Inferior parietal cortex (tissue), 1 donor: Measurements from ENCODE around the gene LPAR3.
A peak's percentile ranks its signal among the peaks of the same experiment; 100 is the strongest.

ENCODE experiments used
- DNase-seq: peaks from one replicate; pipeline ENCODE4 v3.0.0-alpha.2; 2016; ENCODE audit errors: extremely low spot score

Gene LPAR3

DNA sequence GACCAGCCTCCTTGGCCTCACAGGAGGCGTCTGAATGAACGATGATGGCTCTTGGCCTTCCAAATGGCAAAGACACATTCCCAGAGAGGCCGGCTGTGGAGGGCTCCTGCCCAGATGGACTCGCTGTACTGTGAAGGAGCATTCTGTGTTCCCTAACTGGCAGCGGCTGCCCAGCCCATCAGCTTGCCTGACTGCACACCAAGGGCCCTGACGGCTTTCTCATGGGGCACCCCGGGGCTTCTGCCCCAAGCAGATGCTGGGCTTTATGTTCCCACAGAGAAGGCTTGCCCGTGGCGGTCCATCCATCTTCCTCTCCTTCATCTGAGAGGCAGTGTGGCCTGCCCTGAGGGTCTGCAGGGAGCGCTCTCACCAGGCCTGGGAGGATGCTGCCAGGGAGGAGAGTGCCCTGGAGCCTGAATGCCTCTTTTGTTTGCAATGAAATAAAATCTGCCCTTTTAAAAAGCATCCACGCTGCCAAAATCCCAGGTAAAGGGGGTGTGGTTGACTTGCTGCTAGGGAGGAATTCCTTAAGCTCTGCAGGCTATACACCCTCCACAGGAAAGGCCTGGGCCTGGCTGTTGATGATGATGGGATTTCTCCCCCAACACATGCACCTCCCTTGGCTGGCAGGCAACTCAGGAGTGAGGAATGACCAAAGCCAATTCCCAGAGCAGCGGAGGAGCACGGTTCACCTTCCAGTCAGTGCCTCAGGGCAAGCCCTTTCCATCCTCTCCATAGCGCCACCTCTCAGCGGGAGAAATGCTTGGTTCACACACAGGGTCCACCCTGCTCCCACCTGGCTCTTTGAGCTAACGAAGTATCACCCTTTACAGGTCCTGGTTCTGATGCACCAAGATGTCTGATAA, 118.1 kb downstream of the LPAR3 start:
- DNase-seq = no peak

GRCh38 chr1:84773933-84774497, 119.0 kb downstream of the LPAR3 start:
- no peak for DNase-seq

- DNase-seq = no peak
Observed at GRCh38 chr1:84773195-84773594, 119.8 kb downstream of the LPAR3 start.

DNA sequence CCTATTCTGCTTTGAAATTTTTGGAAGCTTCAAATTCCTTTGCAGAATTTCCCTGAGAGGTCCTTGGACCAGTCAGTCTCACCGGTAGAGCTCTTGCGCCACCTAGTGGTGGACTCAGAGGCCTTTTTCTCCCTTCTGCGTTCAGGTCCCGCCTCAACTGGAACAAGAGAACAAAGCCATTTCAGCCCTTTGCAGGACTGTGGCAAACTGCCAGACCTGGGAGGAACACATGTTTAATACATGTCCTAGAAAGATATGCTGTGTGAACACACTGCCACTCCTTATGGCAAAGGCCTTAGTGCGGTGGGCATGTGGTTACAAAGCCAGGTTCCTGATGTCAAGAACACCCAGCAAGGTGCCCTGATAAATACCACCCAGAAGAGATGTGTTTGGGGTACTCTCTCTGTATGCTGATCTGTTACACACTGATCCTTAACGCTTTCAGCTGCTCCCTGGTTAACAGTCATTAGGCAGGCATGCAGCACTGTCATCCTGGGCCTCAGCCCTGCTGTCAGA, 120.5 kb downstream of the LPAR3 start:
- DNase-seq = peak; percentile 97

DNA sequence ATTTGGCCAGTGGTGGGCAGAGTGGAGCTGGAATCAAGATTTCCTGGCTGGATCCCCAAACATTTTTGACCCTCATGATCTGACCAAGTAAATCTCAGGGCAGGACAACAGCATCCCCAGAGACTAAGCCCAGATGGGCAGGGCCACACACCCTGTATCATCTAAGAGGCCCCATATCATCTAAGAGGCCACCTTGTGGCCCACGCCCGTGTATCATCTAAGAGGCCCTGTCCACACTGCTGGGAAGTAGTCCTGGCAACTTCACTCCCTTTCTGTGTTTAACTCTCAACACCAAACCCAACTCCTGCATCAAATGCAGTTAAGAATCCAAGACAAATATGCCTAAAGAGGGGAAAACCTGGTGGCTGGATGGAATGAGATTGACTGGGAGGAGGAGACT, 121.1 kb downstream of the LPAR3 start:
- no peak for DNase-seq

DNA sequence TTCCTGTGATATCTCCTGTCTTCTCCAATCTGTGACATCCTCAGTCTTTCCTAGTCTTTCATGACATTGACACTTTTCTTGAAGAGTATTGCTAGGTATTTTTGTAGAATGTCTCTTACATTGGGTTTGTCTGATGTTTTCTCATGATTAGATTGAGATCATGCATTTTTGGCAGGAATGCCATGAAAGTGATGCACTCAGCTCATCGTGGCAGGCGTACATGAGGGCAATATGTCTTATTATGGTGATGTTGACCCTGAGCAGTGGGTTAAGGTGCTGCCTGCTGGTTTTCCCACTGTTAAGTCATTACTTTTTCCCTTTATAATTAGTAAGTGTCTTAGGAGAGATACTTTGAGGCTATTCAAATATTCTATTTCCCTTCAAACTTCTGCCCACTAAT, 122.5 kb downstream of the LPAR3 start:
- no peak for DNase-seq

DNA sequence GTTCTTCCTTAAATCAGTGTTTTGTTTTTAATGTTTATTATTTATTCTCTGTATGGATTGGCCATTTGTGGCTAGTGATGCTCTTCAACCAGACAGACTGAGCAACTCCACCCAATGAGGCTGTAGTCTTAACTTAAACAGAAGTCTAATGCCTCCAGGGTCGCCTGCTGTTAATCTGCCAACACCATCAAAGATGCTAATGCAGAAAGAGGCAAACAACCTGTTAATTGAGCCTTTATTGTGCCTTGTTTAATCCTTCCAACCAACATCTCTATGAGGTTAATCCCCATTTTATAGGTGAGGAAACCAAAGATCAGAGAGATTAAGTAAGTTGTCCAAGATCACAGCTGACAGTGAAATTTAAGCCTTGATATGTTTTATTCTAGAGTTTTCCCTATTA, 123.4 kb downstream of the LPAR3 start:
- no peak for DNase-seq

GRCh38 chr1:84768634-84769033, 124.4 kb downstream of the LPAR3 start:
- DNase-seq = no peak

- no peak for DNase-seq
Observed at GRCh38 chr1:84763912-84764680, 128.9 kb downstream of the LPAR3 start.

DNA sequence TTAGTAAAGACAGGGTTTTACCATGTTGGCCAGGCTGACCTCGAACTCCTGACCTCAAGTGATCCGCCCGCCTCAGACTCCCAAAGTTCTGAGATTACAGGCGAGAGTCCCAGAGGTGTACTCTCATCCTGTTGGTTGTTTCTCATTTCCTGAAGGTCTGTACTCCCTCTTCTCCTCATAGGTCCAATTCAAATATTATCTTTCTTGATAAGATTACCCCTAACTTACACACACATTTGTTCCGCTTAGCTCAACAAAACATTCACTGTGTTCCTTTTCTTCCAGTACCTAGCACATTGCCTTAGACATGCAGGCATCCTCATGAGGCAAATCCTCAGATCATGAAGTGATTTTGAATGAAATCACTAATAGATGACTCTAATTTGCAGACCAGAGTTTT, 130.3 kb downstream of the LPAR3 start:
- DNase-seq = no peak
